AML-193 (cell line): ENCODE results near the gene SLC38A7.

Experiments
- DNase-seq, 2 experiments: peaks; one replicate each; lab custom pipeline; 2025; lab: John Stamatoyannopoulos, UW

Gene SLC38A7

GRCh38 chr16:58635502-58635901 lies 49.1 kb downstream of the SLC38A7 start:
- DNase-seq = no peak

DNA sequence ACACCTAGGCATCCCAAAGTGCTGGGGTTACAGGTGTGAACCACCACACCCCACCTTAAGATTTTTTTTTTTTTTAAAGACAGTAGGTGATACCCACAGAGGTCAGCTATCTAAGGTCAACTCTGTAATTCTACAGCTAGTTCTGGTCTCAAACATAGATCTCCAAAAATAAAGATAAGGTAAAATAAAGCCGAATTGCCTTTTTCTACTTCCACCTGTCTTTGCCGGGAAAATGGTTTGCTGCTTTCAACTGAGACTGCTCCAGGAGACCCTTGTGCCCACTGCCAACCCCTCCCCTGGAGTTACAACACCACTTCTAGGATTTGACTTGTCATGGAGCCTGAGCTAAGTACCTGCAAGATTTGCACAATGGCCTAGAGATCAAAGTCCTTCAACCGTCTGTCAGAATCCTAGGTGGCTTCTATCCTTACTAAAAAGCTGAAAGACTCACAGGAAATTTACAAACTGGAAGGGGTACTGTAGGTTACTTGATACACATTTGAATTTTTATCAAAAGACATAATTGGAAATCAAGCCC lies 50.2 kb downstream of the SLC38A7 start:
- no peak for DNase-seq

DNA sequence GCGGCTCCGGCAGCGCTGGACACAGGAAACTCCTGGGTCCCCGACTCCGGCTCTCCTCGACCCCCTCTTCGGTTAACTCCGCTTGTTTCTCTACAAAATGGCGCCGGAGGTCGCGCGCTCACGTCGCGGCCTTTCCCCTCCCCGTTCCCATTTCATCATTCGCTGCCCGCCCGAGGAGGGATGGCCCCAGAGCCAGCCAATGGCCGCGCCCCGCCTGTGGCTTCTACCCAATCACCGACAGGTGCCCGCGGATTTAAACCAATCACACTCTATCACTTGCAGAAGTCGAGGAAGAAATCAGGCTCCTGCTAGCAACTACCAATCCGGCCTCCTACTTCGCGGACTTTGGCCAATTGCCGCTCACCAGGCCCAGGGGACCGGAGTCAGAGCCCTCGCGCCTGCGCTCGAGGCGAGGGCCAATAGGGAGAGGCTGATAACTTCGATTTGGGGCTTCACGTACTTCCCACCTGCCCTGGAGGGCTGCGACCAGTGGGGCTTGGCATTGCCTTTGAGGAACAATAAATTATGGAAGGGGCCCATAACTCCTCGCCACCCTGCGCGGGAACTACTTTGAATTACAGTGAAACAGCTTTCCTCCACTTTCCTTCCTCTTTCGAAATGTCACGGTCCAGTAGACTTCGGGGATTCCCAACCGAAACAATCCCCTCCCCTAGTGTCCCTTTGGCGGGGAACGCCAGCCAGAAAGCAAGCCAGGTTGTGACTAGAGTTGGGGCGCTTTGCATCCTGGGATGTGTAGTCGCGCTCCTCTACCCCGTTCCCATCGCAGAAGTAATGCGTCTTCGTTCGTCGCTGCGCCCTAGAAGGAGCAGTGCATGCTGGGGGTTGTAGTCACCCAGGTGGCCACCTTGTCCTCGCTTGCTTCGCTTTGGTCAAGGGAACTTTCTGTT lies 54.6 kb downstream of the SLC38A7 start, which contains the start of gene CNOT1:
CNOT1 (minus strand) TSS at position 94 of the 908 bp plus-strand sequence. CDS start 30,489 bp downstream, outside the sequence.
- DNase-seq = peak; percentile 96 to 97

DNA sequence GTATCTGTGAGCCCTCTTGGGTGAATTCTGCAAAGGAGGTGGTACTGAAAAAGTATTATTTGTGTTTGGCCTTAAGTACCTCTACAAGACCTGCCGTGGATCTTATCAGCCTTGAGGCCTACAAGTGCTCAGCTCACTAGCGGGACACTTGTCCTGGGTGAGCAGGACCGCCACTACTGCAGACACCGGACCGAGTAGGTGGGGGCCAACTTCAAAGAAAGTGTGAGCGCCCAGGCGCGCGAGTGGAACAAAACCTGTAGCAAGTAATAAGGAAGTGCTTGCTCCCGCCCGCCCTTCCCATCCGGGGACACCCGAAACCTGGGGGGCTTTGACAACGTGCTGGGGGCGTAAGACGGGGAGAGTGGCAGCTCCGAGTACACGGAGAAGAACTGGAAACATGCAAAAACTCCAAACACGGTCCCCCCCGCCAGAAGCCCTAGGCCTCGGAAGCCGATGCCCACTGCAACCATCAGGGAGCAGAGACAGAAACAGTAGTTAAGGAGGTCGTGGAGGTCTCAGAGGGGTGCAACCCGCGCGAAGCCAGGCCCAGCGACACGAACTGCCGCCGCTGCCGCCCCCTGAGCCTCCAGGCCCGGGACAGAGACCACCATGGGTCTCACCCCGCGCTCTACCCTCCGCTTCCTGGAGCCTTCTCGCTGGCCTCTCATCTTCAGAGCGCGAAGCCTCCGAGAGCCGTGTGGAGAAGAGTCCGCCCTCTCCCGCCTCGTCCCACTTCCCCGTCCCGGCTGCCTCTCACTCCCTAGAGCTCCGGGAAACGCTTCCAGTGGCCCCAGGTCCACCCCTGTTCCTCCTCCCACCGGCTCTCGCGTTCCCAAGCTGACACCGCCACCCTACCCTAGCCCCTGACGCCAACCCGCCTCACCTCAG lies 55.5 kb downstream of the SLC38A7 start:
- peak; percentile 20 to 24 for DNase-seq

DNA sequence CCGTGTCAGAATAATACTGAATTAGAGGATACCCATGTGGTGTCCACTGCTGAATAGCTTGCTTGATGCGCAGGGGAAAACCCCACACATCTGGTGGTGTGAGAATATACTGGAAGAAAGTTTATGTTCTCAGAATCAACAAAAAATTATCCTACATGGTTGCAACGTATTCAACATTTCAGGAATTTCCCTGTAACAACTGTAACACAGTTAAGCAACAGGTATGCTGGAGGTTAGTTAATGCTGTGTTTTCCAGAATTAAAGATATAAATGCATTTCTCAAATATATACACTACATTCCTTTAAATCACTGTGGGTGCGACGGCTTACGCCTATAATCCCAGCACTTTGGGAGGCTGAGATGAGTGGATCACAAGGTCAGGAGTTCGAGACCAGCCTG lies 60.4 kb downstream of the SLC38A7 start:
- no peak for DNase-seq

- no peak for DNase-seq
These were observed 64.2 kb downstream of the SLC38A7 start for GRCh38 chr16:58620396-58620795.

DNA sequence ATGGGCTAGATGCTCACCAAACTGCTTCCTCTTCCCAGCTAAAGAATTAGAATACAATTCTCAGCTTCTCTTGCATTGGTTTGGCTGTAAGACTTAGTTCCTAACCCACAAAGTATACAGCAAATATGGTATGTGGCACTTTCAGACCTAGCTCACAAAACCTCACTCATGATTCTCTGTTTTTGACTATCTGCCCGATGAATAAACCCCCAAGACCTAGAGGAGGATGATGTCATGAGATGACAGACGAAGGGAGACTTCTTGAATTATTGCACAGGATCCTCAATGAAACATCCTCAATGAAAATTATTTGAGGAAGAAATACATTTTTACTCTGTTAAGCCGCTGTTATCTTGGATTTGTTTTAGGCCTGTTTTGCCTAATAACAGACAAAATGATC lies 69.3 kb downstream of the SLC38A7 start:
- DNase-seq = no peak
